ENCODE results near the gene GOLGA8S.
"Not testable (repeated sequence)": the region's sequence is repeated elsewhere in the genome, so short reads cannot be mapped to it uniquely, and the experiment has no call there.

The GOLGA8S gene, protein sequence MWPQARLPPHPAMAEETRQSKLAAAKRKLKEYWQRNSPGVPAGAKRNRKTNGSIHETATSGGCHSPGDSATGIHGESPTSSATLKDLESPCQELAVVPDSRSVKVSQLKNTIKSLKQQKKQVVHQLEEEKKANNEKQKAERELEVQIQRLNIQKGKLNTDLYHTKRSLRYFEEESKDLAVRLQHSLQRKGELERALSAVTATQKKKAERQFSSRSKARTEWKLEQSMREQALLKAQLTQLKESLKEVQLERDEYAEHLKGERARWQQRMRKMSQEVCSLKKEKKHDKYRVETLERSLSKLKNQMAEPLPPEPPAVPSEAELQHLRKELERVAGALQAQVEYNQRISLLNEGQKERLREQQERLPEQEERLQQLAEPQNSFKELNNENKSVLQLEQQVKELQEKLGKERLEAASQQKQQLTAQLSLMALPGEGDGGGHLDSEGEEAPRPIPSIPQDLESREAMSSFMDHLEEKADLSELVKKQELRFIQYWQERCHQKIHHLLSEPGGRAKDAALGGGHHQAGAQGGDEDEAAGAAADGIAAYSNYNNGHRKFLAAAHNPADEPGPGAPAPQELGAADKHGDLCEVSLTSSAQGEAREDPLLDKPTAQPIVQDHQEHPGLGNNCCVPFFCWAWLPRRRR

DNA sequence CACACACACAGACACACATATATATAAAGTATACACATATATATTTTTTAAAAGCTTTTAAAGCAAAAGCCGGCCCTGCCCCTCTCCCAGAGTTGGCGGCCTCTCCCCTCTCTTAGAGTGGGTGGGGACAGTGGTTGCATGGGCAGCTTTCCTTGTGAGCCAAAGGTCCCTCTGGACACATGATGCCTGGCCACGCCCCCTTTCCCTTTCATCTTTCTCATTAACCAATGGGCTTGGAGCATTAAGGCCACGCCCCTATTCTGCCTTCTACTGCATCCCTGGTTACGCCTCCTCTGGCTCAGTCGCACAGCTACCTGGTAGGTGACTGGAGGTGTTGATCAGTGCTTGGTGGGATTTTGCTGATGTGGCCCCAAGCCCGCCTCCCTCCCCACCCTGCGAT lies at the start of gene GOLGA8S:
Gene GOLGA8S, plus strand, starts transcription at position 301 of the 400 bp plus-strand sequence. Its CDS starts 62 bp downstream, at position 363.
- DNase-seq (ENCODE audit: low read depth); H3K4me3 ChIP-seq (ENCODE audit: control insufficient read depth, low read depth, low read length): not testable (repeated sequence)

DNA sequence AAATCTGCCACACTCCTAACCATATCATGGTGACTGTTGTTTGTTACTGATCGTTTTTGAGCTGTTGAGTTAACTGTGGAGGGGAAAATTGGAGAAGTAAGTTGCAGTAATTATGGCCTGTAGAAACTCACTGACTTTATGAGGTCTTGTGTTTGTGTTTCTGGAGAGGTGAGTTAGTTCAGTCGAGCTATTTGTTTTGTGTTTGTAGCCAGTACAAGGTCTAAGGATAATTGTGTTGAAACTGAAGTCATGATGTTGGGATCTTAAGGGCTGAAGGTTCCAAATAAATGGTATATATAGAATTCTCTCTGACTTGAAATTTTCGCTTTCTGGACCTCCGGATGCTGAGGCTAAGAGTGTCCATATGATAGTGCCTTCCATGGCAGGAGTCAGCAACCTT lies 49.7 kb upstream of the GOLGA8S start:
- DNase-seq (ENCODE audit: low read depth), result peak; percentile 2
- peak overlapping the region; percentile 54 for H3K4me3 ChIP-seq (ENCODE audit: control insufficient read depth, low read depth, low read length)

DNA sequence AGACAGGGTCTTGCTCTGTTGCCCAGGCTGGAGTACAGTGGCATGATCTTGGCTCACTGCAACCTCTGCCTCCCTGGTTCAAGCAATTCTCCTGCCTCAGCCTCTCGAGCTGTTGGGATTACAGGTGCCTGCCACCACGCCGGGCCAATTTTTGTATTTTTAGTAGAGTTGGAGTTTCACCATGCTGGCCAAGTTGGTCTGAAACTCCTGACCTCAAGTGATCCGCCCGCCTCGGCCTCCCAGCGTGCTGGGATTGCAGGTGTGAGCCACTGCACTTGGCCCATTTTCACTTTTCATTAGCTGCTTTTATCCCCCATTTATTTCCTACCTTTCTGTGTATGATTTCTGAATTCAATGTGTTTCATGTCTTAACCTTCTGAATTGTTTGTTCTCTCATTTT lies 48.6 kb upstream of the GOLGA8S start:
- not testable (repeated sequence) for H3K4me3 ChIP-seq (ENCODE audit: control insufficient read depth, low read depth, low read length); DNase-seq (ENCODE audit: low read depth)

DNA sequence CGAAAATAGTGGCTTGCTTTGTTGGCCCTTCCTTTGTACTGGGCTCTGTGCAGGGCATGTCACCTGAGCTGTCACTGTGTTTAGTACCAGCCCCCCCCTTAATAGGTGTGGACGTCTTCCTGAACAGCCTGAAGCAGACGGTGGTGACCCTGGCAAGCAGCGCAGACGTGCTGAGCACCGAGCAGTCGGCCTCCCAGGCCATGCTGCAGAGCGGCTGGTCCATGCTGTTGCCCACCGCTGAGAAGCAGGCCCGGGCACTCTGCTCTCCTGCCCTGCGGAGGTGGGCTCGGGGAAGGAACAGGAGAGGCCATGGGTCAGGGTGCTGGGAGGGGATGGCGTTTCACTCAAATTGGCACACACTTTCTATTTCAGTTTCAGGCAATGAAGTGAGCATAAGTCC lies 43.3 kb upstream of the GOLGA8S start:
- DNase-seq (ENCODE audit: low read depth); H3K4me3 ChIP-seq (ENCODE audit: control insufficient read depth, low read depth, low read length): not testable (repeated sequence)

DNA sequence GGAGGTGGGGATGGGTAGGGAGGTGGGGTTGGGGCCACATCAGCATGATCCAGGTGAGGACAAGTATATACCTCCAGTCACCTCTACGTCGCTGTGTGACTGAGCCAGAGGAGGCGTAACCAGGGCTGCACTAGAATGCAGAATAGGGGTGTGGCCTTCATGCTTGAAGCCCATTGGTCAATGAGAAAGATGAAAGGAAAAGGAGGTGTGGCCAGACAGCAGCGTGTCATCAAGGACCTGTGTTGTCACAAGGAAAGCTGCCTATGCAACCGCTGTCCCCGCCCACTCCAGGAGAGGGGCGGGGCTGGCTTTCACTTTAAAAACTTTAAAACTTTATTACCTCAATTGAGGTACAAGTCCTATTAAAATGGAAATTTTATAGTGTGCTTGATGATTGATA lies 20.5 kb upstream of the GOLGA8S start, which contains the start of gene GOLGA6L26:
Gene GOLGA6L26, minus strand, starts transcription at position 101 of the 400 bp plus-strand sequence. Its CDS starts 61 bp downstream, at position 40.
- H3K4me3 ChIP-seq (ENCODE audit: control insufficient read depth, low read depth, low read length); DNase-seq (ENCODE audit: low read depth): not testable (repeated sequence)

DNA sequence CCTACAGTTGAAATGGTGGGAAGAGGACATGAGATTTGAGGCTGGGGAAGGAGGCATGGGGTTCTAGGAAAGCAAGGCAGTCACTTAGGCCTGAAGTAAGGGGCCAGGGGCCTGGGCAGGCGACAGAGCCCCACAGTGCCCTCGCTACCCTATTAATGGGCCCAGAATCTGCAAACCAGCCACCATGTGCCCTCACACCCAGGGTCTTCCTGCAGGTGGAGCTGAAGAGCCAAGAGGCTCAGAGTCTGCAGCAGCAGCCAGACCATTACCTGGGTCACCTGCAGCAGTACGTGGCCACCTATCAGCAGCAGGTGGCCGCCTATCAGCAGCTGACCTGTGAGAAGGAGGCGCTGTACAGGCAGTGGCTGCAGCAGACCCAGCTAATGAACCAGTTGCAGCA lies 8.1 kb downstream of the GOLGA8S start:
- H3K4me3 ChIP-seq (ENCODE audit: control insufficient read depth, low read depth, low read length); DNase-seq (ENCODE audit: low read depth): not testable (repeated sequence)

DNA sequence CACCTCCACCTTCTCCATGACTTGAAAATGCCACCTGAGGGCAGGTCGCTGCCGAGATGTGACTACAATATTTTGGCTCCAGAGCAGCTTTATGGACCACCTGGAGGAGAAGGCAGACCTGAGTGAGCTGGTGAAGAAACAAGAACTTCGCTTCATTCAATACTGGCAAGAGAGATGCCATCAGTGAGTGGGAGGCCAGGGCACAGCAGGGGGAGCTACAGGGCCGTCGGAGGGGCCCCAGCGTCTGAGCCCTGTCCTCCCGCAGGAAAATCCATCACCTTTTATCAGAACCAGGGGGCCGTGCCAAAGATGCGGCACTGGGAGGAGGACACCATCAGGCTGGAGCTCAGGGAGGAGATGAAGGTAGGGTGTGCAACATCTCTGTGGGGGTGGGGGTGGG lies 9.7 kb downstream of the GOLGA8S start:
- not testable (repeated sequence) for DNase-seq (ENCODE audit: low read depth); H3K4me3 ChIP-seq (ENCODE audit: control insufficient read depth, low read depth, low read length)

DNA sequence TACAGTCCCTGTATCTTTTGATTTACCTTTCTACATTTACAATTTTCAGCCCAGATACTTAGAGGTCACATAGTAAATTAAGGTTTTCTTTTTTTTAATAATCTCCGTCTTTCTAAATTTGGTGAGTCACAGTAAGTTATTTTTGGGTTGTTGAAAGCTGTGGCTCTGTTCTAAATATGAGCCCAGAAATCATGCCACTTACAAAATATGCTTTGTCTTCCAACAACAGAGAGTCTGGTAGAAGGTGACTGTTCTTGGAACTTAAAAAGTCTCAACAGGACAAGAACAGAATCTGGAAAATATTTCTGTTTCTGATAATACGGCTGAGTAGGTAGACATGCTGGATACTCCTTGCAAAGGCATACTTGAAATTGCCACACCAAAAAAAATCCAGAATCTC lies 16.0 kb downstream of the GOLGA8S start:
- TF ChIP-seq, protein P1, sequence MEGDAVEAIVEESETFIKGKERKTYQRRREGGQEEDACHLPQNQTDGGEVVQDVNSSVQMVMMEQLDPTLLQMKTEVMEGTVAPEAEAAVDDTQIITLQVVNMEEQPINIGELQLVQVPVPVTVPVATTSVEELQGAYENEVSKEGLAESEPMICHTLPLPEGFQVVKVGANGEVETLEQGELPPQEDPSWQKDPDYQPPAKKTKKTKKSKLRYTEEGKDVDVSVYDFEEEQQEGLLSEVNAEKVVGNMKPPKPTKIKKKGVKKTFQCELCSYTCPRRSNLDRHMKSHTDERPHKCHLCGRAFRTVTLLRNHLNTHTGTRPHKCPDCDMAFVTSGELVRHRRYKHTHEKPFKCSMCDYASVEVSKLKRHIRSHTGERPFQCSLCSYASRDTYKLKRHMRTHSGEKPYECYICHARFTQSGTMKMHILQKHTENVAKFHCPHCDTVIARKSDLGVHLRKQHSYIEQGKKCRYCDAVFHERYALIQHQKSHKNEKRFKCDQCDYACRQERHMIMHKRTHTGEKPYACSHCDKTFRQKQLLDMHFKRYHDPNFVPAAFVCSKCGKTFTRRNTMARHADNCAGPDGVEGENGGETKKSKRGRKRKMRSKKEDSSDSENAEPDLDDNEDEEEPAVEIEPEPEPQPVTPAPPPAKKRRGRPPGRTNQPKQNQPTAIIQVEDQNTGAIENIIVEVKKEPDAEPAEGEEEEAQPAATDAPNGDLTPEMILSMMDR (conservative IDR thresholded peaks at IDR 0.05; ENCODE audit: control insufficient read depth, insufficient read depth, low read depth, low read length), result no peak
- DNase-seq (ENCODE audit: low read depth), result no peak

DNA sequence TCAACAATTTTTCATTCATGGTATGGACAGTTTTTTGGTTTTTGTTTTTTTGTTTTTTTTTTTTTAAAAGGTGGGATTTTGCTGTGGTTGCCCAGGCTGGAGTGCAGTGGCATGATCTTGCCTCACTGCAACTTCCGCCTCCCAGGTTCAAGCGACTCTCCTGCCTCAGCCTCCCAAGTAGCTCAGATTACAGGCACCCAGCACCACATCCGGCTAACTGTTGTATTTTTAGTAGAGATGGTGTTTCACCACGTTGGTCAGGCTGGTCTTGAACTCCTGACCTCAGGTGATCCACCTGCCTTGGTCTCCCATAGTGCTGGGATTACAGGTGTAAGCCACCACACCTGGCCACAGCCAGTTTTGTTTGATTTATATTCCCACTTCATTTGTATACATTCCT lies 16.6 kb downstream of the GOLGA8S start:
- not testable (repeated sequence) for H3K4me3 ChIP-seq (ENCODE audit: control insufficient read depth, low read depth, low read length); DNase-seq (ENCODE audit: low read depth)

More for the DNA sequence above, 16.0 kb downstream of the GOLGA8S start:
- H3K4me3 ChIP-seq (ENCODE audit: control insufficient read depth, low read depth, low read length), result no peak overlapping the region

DNA sequence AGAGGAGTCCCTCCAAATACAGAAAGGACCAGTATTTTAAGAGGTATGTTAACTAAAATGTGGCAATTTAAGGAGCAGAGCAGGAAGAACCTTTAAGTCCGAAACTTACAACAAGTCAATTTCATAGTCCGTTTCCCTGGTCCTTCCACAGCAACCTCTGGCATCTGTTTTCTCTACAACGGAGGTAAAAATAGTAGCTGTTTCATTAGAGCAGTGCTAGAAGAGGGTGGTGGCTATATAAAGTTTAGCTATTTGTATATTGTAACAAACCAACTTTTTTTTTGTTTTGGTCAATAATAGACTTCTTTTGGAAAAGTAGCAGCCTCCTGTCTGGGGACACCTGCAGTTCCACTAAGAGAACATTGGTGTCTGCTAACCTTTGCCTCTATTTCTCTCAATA lies 17.3 kb downstream of the GOLGA8S start:
- H3K4me3 ChIP-seq (ENCODE audit: control insufficient read depth, low read depth, low read length); DNase-seq (ENCODE audit: low read depth): not testable (repeated sequence)

DNA sequence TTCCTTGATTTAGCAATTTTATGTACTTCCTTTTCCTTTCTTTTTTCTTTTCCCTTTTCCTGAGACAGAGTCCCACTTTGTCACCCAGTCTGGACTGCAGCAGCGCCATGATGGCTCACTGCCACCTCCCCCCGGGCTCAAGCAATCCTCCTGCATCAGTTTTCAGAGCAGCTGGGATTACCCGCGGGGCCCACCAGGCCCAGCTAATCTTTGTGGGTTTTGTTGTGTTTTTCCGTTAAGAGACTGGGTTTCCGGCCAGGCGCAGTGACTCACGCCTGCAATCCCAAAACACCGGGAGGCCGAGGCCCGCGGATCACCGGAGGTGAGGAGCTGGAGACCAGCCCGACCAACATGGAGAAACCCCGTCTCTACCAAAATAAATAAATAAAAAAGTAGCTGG lies 17.7 kb downstream of the GOLGA8S start:
- DNase-seq (ENCODE audit: low read depth), result no peak
- H3K4me3 ChIP-seq (ENCODE audit: control insufficient read depth, low read depth, low read length), result no peak overlapping the region
- TF ChIP-seq, protein P1 (conservative IDR thresholded peaks at IDR 0.05; ENCODE audit: control insufficient read depth, insufficient read depth, low read depth, low read length), result no peak

DNA sequence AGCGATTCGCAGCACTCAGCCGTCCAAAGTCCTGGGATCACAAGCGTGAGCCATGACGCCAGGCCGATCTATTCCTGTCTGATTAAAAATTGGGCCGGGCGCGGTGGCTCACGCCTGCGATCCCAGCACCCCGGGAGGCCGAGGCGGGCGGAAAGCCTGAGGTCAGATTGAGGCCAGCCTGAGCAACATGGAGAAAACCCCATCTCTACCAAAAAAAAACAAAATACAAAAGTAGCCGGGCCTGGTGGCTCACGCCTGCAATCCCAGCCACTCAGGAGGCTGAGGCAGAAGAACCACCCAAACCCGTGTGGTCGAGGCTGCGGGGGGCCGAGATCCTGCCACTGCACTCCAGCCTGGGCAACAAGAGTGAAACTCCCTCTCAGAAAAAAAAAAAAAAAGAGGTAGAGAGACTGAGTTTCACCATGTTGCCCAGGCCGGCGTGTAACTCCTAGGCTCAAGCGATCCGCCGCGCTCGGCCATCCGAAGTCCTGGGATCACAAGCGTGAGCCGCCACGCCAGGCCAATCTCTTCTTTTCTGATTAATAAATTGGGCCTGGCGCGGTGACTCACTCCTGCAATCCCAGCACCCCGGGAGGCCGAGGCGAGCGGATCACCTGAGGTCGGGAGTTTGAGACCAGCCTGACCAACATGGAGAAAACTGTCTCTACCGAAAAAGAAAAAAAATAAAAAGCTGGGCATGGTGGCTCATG lies 18.5 kb downstream of the GOLGA8S start:
- H3K4me3 ChIP-seq (ENCODE audit: control insufficient read depth, low read depth, low read length); DNase-seq (ENCODE audit: low read depth): not testable (repeated sequence)

DNA sequence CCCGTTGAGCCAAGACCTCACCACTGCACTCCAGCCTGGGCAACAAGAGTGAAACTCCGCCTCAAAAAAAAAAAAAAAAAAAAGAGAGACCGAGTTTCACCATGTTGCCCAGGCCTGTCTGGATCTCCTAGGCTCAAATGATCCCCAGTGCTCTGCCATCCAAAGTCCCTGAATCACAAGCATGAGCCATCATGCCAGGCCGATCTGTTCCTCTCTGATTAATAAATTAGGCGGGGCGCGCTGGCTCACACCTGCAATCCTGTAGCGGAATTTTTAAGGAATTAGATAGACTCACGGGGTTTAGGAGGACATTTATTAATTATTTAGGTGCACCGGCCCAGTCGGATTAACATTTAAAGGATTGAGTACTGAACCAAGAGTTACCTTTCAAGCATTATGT lies 19.7 kb downstream of the GOLGA8S start:
- DNase-seq (ENCODE audit: low read depth); H3K4me3 ChIP-seq (ENCODE audit: control insufficient read depth, low read depth, low read length): not testable (repeated sequence)

DNA sequence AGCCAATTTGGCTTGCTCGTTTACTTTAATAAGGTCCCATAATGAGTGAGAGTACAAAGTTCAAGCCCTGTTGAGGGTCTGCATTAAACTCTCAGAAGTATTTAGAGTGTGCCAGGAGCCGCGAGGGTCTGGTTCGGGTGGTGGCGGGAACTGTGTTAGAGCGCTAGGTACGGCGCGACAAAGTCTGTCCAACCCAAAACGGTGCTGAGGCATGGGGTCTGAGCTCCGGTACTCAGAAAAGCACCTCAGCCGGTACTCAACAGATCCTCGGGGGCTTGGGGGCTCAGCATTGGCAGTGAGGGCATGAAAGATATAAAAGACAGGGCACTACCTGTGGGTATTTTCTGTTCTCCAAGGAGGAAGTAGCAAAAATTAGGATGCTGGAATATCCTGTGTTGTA lies 24.4 kb downstream of the GOLGA8S start:
- DNase-seq (ENCODE audit: low read depth); H3K4me3 ChIP-seq (ENCODE audit: control insufficient read depth, low read depth, low read length): not testable (repeated sequence)

DNA sequence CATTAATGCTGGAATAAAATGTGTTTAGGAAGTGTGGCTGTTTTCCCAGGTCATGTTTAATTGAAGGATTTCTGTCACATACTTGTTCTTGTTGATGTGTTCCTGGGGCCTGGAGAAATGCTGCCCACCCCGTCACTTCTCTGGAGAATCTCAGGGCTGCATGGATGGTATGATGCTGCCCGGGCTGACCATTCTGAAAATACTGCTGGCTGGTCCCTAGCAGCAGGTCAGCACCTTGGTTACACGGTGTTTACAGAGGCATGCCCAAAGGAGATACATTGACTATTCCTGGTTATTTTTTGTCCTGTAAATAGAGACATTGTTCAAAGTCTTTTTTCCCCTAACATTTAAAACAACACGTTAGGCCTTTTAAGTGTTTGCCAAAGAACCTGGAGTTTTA lies 26.2 kb downstream of the GOLGA8S start:
- H3K4me3 ChIP-seq (ENCODE audit: control insufficient read depth, low read depth, low read length); DNase-seq (ENCODE audit: low read depth): not testable (repeated sequence)

DNA sequence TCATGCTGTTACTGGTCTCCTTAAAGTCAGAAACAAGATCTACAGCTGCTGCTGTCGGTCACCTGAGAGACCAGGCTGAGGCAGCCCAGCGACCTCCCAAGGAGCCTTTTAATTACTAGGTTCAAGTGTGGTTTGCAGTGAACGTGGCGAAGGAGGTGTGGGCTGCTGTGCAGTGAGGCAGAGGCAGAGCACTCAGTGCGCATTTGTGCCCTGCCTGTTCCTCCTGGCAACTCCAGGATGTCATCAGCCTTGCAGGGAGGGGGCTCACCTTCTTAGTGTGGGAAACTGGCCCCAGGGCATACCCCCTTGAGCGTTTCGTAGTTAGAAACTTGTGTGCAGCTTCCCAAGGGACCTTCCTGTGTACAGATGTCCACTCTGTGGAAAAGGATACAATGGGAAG lies 26.6 kb downstream of the GOLGA8S start:
- not testable (repeated sequence) for H3K4me3 ChIP-seq (ENCODE audit: control insufficient read depth, low read depth, low read length); DNase-seq (ENCODE audit: low read depth)

All from fibroblast of mammary gland (primary cell).